ENCODE data around the gene SOX4.

Gene SOX4

DNA sequence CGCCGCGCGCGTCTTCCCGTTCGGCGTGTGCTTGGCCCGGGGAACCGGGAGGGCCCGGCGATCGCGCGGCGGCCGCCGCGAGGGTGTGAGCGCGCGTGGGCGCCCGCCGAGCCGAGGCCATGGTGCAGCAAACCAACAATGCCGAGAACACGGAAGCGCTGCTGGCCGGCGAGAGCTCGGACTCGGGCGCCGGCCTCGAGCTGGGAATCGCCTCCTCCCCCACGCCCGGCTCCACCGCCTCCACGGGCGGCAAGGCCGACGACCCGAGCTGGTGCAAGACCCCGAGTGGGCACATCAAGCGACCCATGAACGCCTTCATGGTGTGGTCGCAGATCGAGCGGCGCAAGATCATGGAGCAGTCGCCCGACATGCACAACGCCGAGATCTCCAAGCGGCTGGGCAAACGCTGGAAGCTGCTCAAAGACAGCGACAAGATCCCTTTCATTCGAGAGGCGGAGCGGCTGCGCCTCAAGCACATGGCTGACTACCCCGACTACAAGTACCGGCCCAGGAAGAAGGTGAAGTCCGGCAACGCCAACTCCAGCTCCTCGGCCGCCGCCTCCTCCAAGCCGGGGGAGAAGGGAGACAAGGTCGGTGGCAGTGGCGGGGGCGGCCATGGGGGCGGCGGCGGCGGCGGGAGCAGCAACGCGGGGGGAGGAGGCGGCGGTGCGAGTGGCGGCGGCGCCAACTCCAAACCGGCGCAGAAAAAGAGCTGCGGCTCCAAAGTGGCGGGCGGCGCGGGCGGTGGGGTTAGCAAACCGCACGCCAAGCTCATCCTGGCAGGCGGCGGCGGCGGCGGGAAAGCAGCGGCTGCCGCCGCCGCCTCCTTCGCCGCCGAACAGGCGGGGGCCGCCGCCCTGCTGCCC is 1.1 kb downstream of the SOX4 start:
- peak; percentile 83 for DNase-seq

DNA sequence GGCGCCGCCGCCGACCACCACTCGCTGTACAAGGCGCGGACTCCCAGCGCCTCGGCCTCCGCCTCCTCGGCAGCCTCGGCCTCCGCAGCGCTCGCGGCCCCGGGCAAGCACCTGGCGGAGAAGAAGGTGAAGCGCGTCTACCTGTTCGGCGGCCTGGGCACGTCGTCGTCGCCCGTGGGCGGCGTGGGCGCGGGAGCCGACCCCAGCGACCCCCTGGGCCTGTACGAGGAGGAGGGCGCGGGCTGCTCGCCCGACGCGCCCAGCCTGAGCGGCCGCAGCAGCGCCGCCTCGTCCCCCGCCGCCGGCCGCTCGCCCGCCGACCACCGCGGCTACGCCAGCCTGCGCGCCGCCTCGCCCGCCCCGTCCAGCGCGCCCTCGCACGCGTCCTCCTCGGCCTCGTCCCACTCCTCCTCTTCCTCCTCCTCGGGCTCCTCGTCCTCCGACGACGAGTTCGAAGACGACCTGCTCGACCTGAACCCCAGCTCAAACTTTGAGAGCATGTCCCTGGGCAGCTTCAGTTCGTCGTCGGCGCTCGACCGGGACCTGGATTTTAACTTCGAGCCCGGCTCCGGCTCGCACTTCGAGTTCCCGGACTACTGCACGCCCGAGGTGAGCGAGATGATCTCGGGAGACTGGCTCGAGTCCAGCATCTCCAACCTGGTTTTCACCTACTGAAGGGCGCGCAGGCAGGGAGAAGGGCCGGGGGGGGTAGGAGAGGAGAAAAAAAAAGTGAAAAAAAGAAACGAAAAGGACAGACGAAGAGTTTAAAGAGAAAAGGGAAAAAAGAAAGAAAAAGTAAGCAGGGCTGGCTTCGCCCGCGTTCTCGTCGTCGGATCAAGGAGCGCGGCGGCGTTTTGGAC is 2.0 kb downstream of the SOX4 start:
- DNase-seq = peak; percentile 77

DNA sequence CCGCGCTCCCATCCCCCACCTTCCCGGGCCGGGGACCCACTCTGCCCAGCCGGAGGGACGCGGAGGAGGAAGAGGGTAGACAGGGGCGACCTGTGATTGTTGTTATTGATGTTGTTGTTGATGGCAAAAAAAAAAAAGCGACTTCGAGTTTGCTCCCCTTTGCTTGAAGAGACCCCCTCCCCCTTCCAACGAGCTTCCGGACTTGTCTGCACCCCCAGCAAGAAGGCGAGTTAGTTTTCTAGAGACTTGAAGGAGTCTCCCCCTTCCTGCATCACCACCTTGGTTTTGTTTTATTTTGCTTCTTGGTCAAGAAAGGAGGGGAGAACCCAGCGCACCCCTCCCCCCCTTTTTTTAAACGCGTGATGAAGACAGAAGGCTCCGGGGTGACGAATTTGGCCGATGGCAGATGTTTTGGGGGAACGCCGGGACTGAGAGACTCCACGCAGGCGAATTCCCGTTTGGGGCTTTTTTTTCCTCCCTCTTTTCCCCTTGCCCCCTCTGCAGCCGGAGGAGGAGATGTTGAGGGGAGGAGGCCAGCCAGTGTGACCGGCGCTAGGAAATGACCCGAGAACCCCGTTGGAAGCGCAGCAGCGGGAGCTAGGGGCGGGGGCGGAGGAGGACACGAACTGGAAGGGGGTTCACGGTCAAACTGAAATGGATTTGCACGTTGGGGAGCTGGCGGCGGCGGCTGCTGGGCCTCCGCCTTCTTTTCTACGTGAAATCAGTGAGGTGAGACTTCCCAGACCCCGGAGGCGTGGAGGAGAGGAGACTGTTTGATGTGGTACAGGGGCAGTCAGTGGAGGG is 2.8 kb downstream of the SOX4 start:
- peak; percentile 88 for DNase-seq

DNA sequence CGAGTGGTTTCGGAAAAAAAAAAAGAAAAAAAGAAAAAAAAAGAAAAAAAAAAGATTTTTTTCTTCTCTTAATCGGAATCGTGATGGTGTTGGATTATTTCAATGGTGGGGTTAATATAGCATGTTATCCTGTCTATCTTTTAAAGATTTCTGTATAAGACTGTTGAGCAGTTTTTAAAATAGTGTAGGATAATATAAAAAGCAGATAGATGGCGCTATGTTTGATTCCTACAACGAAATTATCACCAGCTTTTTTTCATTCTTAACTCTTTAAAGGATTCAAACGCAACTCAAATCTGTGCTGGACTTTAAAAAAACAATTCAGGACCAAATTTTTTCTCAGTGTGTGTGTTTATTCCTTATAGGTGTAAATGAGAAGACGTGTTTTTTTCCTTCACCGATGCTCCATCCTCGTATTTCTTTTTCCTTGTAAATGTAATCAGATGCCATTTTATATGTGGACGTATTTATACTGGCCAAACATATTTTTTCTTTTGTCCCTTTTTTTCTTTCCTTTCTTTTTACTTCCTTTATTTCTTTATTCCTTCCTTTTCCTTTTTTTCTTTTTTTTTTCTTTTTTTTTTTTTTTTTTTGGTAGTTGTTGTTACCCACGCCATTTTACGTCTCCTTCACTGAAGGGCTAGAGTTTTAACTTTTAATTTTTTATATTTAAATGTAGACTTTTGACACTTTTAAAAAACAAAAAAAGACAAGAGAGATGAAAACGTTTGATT is 3.6 kb downstream of the SOX4 start:
- peak; percentile 78 for DNase-seq

DNA sequence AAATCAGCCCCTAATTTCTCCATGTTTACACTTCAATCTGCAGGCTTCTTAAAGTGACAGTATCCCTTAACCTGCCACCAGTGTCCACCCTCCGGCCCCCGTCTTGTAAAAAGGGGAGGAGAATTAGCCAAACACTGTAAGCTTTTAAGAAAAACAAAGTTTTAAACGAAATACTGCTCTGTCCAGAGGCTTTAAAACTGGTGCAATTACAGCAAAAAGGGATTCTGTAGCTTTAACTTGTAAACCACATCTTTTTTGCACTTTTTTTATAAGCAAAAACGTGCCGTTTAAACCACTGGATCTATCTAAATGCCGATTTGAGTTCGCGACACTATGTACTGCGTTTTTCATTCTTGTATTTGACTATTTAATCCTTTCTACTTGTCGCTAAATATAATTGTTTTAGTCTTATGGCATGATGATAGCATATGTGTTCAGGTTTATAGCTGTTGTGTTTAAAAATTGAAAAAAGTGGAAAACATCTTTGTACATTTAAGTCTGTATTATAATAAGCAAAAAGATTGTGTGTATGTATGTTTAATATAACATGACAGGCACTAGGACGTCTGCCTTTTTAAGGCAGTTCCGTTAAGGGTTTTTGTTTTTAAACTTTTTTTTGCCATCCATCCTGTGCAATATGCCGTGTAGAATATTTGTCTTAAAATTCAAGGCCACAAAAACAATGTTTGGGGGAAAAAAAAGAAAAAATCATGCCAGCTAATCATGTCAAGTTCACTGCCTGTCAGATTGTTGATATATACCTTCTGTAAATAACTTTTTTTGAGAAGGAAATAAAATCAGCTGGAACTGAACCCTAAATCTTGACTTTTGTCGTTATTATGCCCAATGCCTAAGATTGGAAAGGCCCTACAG is 4.5 kb downstream of the SOX4 start:
- DNase-seq = peak; percentile 64

DNA sequence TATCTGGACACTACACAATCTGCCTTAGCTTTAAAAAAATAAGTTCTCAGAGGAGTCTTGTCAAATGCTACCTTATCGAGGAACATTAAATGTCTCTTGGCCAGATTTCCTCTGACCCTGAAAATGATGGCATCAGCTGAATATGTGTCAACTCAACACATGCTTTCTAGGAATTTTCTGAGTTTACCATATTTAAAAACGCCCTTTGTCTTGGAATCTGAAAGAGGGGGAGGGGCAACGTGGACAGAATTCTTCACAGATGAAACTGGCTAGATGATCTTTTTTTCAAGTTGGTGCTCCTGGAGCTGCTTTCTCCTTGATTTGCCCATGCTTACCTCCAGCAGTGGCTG is 5.1 kb downstream of the SOX4 start:
- no peak for DNase-seq

DNA sequence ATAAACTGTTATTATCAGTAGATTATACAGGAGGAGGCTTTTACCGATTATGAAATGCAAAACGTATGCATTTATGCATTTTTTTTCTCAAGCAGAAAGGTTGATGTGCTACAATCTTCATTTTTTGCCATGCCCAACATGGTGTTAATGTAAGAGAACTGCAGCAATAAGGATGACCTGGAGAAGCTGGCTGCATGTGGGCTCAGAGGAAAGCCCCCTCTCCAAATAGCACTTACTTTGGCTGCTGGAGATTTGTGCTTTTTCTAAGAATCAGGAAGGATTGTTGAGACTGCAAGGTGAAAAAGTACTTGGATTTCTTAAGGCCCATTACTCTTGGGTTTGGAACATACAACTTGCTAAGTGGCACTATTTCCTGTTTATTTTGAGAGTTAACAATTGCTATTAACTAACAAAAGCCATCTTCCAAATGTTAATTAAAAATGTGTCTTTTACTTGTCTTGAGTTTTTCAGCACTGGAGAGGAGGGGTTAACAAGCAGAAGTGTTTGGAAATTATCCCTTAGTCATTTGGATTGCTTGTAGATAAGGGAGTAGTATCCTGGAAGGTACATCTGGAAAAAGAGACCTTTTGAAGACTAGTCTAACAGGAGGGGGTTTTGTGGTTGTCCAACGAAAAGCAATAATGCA is 5.6 kb downstream of the SOX4 start:
- no peak for DNase-seq

DNA sequence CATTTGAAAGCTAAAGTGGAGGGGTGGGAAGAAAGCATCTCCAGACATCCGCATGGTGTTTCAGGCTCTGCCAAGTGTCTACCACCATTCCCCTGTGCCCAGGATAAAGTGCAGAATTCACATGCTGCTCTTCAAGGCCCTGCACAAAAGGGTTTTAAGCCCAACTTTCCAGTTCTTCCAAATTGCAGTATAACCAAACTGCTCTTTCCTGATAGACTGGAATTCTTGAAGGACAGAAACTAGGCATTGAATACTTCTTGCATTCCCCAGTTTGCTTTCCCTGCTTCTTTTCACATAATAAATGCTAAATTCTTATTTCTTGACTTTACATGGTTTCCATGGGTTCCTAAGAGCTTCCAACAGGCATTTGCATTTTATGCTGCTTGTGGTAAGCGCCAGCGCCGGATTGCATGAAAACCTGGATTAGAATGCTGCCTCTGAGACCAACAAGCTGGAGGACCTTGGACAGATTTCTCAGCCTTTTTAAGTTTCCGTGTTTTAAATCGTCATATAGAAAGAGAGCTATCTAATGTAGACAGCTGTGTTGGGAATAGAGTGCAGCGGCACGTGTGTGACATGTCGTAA is 7.9 kb downstream of the SOX4 start:
- peak; percentile 56 for DNase-seq

DNA sequence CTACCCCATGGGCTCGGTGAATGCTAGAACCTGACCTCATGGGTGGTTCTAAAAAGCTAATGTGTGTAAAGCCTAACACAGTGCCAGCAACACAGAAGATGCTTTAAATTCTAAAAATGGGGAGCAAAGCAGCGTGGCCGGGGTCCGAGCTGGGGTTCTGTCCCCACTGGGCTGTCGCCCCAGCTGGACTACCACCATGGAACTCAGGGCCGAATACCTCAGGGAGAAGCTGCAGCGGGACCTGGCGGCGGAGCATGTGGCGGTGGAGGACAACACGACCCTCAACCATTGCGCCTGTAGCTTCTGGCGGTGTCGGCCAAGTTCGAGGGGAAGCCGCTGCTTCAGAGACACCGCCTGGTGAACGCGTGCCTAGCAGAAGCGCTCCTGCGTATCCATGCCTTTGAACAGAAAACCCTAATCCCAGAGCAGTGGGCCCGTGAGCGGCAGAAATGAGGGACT is 8.4 kb downstream of the SOX4 start:
- DNase-seq = no peak

DNA sequence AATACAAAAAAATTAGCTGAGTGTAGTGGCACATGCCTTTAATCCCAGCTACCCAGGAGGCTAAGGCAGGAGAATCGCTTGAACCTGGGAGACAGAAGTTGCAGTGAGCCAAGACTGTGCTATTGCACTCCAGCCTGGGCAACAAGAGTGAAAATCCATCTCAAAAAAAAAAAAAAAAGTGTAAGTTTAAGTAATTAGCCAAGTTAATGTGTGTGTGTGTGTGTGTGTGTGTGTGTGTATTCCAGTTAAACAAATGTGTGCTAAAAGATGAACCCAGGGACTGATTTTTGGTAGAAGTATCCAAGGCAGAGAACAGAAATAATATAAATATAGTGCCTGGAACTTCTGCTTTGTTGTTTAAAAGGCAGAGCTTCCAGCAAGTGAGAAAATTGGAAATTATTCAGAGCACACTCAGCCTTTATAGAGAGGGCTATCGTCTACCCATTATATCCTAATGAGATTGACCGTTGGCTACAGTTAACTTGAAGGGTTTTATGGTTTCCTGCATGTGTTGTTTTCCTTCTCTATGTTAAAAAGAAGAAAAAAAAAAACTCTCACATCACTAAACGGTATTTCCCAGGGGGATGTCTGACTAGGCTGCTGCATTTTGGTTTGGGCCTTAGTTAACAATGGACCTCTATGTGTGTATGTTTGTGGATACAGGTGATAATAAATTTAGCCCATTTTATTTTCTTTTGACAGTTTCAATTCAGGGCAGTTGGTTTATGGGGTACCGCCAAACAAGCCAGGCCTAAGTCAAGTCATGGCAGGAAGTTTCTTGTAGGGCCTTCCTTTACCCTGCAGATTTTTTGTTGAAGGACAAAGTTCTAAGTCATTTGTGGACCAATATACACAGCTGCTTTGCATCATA is 9.8 kb downstream of the SOX4 start:
- DNase-seq = peak; percentile 70

DNA sequence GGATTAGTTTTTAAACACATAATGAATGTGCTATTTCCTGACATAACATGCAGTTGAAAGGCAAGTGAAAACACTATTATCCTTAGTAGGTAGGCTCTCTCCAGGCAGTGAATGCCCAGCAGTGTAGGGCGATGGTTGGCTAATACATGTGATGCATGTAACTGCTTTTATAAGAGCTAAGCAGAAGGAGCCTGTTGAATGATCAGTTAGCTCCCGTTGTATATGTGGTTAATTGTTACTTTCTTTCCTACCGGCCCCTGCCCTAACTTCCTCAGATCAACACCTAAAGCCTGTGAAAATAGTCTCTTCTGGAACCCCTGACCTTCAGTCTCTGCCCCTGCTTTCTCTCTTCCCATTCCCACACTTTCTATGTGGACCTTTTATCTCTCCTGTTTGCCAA is 10.5 kb downstream of the SOX4 start:
- no peak for DNase-seq

DNA sequence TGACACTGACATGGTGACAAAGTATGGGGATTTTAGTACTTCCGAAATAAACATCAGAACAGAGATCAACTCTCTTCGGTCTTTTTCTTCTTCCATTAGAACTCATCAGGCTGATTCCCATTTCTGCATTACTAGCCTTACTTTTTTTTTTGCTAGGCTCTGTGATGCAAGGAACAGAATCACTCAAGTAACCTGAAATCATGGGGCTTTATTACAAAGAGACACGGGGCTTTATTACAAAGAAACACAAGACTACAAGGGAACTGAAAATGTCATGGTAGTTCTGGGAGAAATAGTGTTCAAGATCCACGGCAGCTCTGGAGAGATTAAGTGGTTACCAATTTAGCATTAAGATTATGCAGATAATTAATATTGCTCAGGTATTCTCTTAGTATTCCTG is 11.6 kb downstream of the SOX4 start:
- DNase-seq = no peak

DNA sequence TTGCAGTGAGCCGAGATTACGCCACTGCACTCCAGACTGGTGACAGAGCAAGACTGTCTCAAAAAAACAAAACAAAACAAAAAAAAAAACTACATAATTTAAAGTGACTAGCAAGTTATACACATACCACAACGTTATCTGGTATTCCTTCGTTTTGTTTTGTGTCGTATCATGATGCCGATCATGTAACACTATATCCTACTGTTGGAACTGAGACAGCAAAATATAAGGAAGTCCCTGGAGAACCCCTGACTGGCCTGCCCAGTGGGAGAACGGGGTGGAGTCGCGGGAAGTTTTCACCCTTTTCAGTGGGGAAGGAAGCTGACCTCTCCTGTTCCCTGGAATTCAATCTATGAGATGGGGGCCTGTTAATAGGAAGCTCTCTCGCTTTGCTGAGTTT is 15.1 kb downstream of the SOX4 start:
- DNase-seq = no peak

DNA sequence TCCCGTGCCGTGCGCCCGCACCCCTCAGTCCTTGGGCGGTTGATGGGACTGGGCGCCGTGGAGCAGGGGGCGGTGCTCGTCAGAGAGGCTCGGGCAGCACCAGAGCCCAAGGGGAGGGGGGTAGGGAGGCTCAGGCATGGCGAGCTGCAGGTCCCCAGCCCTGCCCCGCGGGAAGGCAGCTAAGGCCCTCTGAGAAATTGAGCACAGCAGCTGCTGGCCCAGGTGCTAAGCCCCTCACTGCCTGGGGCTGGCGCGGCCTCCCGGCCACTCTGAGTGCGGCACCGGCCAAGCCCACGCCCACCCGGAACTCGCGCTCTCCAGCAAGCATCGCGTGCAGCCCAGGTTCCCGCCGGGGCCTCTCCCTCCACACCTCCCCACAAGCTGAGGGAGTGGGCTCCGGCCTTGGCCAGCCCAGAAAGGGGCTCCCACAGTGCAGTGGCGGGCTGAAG is 16.4 kb downstream of the SOX4 start:
- peak; percentile 88 for DNase-seq

DNA sequence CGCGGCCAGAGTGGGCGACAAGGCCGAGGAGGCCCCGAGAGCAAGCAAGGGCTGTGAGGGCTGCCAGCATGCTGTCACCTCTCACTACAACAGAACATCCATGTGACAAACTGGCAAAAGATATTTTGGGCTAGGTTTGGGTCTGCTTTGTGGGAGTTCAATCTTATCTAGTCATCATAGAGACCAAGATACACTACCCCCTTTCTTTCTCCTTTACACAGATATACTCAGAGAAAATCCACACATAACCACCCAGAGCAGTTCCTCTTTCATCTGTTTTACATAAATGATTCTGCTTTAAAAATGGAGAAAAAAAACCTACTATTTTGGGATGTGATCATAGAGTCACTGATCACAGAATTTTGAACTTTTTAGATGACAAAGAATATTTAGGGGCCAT is 16.8 kb downstream of the SOX4 start:
- no peak for DNase-seq

DNA sequence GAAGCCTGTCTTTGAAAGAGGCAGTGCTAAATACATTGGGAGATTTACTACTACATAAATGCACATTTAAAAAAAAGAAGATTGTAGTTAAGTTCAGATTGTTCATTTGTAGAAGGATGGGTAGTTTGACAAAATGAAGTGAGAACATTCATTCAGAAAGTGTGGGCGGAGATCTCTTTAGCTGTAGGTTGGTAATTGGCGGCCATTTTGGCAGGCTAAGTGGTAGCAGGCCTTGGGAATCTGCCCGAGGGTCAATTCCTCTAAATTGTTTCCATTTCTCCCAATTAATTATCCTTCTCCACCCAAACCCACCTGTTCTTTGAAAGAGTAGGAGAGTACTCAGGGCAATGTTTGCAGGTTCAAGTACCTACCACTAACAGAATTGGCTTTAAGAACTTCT is 17.9 kb downstream of the SOX4 start:
- peak; percentile 97 for DNase-seq

DNA sequence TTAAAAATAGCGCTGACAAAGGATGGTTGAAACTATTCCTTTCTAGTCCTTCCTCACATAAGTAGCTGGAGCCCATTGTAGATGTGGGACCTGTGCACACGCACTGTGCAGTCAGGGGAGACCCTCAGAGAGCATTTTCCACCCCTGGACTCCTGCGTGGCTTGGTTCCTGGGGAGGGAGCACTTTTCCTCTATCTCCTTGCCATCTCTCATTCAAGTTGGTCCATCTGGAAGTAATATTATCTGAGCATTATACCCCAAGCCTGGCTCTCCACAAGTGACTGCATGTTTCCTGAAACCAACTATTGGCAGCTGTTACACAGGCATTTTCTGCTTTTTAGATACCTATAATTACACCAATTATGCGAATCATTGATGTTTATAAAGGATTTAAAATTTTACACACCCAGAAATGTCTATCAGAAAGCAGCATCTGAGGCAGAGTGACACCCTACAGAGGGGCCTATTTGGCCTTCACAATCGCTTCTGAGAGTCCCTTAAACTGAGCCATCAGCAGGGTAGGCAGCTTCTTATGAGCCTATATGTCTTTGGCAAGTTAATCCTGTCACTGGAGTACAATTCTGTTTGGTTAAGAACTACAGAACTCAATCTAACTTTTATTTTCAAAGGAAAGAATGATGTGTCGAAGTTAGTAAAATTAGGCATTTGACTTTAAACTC is 18.7 kb downstream of the SOX4 start:
- DNase-seq = peak; percentile 98

DNA sequence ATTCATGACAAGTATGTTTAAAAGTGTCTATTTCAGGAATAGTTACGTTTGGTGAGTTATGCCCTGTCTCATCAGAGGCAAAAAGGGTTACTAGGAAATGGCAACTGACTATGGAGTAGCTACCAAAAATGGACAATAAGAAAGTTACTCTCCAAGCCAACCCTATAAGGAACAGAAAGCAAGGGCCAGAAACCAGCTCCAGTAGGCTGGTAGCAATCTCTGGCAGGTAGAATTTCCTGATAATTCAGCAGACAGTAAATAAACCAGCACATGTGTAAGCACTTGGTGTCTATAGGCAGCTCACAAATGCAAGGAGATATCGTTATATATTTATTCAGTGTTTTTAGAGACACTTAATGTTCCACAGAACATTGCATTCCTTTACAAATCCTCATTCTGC is 20.3 kb downstream of the SOX4 start:
- DNase-seq = peak; percentile 40

DNA sequence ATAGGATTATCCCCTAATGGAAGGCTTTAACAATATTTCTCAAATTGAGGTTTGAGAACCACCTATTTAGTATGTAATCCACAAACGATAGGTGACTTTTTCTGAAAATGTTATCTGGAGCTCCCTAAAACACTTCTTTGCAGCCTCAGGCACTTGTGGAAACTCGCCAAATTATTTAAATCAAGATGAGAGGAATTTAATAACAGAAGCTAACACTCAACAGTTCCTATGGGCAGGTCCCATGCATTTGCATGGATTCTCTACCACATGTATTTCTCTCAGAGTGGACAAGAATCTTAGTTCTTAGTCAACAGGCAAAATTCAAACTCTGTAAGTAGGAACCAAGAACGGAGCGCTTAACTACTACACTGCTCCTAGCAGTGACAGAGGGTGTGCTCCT is 20.7 kb downstream of the SOX4 start:
- peak; percentile 49 for DNase-seq
